Liver (tissue), 9 donors: Measurements from ENCODE around the gene LTV1. TPM values are rescaled to one million over a fixed set of nuclear protein-coding genes. Genes with fewer than 3 reads are reported as not detected.

Experiments used
- DNase-seq: peaks from one replicate; pipeline ENCODE4 v3.0.0-alpha.2; 2017; ENCODE audit warnings: low spot score
- H3K27ac ChIP-seq, 2 donors: one replicate each; pipeline ENCODE4 v1.7.0; 2013; ENCODE audit warnings: inconsistent platforms in 2 of 2, low read length in 2 of 2, control low read depth in 1 of 2, low read depth in 1 of 2, mild to moderate bottlenecking in 1 of 2
- H3K27me3 ChIP-seq, 4 donors: one replicate each; pipeline versions ENCODE4 v1.6.1 to v1.7.0; 2013; ENCODE audit warnings: low read length in 3 of 4, inconsistent platforms in 1 of 4, mild to moderate bottlenecking in 1 of 4, moderate library complexity in 1 of 4; ENCODE audit not compliant: control insufficient read depth in 4 of 4, insufficient read depth in 4 of 4
- H3K36me3 ChIP-seq, 4 donors: one replicate each; pipeline versions ENCODE4 v1.6.1 to v1.7.0; 2013; ENCODE audit warnings: low read length in 3 of 4, mild to moderate bottlenecking in 3 of 4, low read depth in 1 of 4, moderate library complexity in 1 of 4; ENCODE audit not compliant: control insufficient read depth in 4 of 4, insufficient read depth in 3 of 4
- H3K4me1 ChIP-seq, 4 donors: one replicate each; pipeline versions ENCODE4 v1.6.1 to v1.7.0; 2013; ENCODE audit warnings: low read length in 3 of 4, mild to moderate bottlenecking in 3 of 4, moderate library complexity in 1 of 4; ENCODE audit not compliant: control insufficient read depth in 4 of 4, insufficient read depth in 4 of 4
- H3K4me3 ChIP-seq, 3 donors: one replicate each; pipeline versions ENCODE4 v1.6.1 to v1.7.0; 2013; ENCODE audit warnings: low read length in 3 of 3, control low read depth in 1 of 3, low read depth in 1 of 3, mild to moderate bottlenecking in 1 of 3
- H3K9ac ChIP-seq, 2 donors: one replicate each; pipeline ENCODE4 v1.7.0; 2013; ENCODE audit warnings: low read length in 2 of 2, mild to moderate bottlenecking in 2 of 2, moderate library complexity in 2 of 2, control low read depth in 1 of 2, low read depth in 1 of 2
- H3K9me3 ChIP-seq, 4 donors: one replicate each; pipeline versions ENCODE4 v1.6.1 to v1.7.0; 2013; ENCODE audit warnings: low read length in 3 of 4; ENCODE audit not compliant: control insufficient read depth in 4 of 4
- EGR1 ChIP-seq, 2 donors: IDR thresholded peaks; 2 replicates each; pipeline ENCODE4 v1.6.1; 2016 to 2018; ENCODE audit warnings: antibody characterized with exemption in 2 of 2, low read depth in 2 of 2
- GABPA ChIP-seq, 2 donors: IDR thresholded peaks in 1 of 2; conservative IDR thresholded peaks in 1 of 2; 2 replicates each; pipeline ENCODE4 v1.6.1; 2016; ENCODE audit warnings: antibody characterized with exemption in 2 of 2, mild to moderate bottlenecking in 1 of 2, moderate library complexity in 1 of 2
- HNF4A ChIP-seq, 2 donors: conservative IDR thresholded peaks; 2 replicates each; pipeline ENCODE4 v1.6.1; 2016; ENCODE audit warnings: antibody characterized with exemption in 2 of 2, mild to moderate bottlenecking in 2 of 2
- HNF4G ChIP-seq: IDR thresholded peaks from 2 replicates; pipeline ENCODE4 v1.6.1; 2016; ENCODE audit warnings: antibody characterized with exemption
- JUND ChIP-seq, 2 donors: IDR thresholded peaks; 2 replicates each; pipeline ENCODE4 v1.6.1; 2016; ENCODE audit warnings: antibody characterized with exemption in 2 of 2
- NR2F2 ChIP-seq: IDR thresholded peaks from 2 replicates; pipeline ENCODE4 v1.6.1; 2016; ENCODE audit warnings: antibody characterized with exemption
- TAF1 ChIP-seq: conservative IDR thresholded peaks from 2 replicates; pipeline ENCODE4 v1.6.1; 2016; ENCODE audit warnings: antibody characterized with exemption, mild to moderate bottlenecking
- YY1 ChIP-seq: IDR thresholded peaks from 2 replicates; pipeline ENCODE4 v1.6.1; 2016; ENCODE audit warnings: antibody characterized with exemption, mild to moderate bottlenecking
- WGBS: extraction: QIAGEN DNeasy Blood & Tissue Kit; methylation state at CpG from one replicate; pipeline ENCODE4 v1.1.7; 2013; 5-methylcytosine and 5-hydroxymethylcytosine counted together
- polyA plus RNA-seq, 2 donors: library from polyadenylated mRNA; stranded (reverse) in 1 of 2; unstranded in 1 of 2; fragments of 200-250 nt in 1 of 2; fragments of >200 nt in 1 of 2; fragmentation: Nextera tagmentation in 1 of 2; extraction: Ambion mirVana in 1 of 2; gene quantifications; one replicate each; pipeline versions ENCODE4 v1.2.1 to v1.2.3, GENCODE V29; 2013 to 2015
- total RNA-seq, 2 donors: library from RNA; depleted of rRNA; stranded (reverse); fragments of >200 nt; gene quantifications; one replicate each; pipeline ENCODE4 v1.2.3, GENCODE V29; 2014
- TF ChIP-seq, protein P1 (sequence below): IDR thresholded peaks from 2 replicates; pipeline ENCODE4 v1.6.1; 2016; ENCODE audit warnings: antibody characterized with exemption, mild to moderate bottlenecking
- TF ChIP-seq, protein P2 (sequence below): IDR thresholded peaks from 2 replicates; pipeline ENCODE4 v1.6.1; 2016; ENCODE audit warnings: antibody characterized with exemption
- donor health status: healthy.
- donor health status: healthy.
- donor health status: healthy.
- donor health status: healthy.
- donor health status: healthy.

The LTV1 gene
- total and polyA plus RNA-seq, 4 donors: 8.7 to 14.5 (median 13.1) TPM

DNA sequence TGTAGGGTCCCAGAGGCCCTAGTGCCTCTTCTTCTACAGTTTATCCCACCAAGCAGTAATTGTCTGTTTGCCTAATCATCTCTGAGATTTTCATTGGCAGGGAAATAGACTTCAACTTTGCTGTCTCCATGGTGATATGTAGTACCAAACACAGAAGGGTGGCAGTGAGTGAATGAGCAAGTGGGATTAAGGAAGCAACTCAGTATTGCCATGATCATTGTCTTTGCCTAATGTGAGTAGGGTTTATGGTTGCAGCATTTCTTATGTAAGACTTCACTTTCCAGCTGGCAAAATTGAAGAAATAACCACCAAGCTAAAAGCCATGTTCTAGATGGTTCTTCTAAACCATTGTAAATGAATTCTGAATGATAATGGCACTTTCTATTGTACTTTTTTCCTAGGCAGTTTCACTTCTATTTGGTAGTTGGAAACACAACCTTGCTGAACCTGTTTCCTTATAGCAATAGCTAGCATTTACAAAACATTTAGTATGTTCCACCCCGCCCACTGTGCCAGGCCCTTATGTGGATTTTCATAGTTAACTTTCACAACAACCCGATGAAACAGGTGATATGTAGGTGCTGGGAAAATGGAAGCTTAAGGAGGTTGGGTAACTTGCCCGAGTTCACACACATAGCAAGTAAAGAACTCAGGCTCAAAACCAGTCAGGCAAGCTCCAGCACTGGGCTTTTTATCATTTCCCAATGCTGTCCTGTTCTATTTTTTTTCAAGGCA is 53.2 kb downstream of the LTV1 start:
- DNase-seq: no peak
- H3K36me3 ChIP-seq: no peaks in the 10 kb centered on the region
- no peaks in the 10 kb centered on the region for H3K4me1 ChIP-seq
- no peaks in the 10 kb centered on the region for H3K9me3 ChIP-seq
- H3K4me3 ChIP-seq: no peak overlapping the region
- no peak overlapping the region for H3K9ac ChIP-seq
- H3K27ac ChIP-seq: no peak overlapping the region
- WGBS: 83% methylated on average over 3 of the region's 3 CpGs
- H3K27me3 ChIP-seq: no peaks in the 10 kb centered on the region
- TF ChIP-seq, protein P1, sequence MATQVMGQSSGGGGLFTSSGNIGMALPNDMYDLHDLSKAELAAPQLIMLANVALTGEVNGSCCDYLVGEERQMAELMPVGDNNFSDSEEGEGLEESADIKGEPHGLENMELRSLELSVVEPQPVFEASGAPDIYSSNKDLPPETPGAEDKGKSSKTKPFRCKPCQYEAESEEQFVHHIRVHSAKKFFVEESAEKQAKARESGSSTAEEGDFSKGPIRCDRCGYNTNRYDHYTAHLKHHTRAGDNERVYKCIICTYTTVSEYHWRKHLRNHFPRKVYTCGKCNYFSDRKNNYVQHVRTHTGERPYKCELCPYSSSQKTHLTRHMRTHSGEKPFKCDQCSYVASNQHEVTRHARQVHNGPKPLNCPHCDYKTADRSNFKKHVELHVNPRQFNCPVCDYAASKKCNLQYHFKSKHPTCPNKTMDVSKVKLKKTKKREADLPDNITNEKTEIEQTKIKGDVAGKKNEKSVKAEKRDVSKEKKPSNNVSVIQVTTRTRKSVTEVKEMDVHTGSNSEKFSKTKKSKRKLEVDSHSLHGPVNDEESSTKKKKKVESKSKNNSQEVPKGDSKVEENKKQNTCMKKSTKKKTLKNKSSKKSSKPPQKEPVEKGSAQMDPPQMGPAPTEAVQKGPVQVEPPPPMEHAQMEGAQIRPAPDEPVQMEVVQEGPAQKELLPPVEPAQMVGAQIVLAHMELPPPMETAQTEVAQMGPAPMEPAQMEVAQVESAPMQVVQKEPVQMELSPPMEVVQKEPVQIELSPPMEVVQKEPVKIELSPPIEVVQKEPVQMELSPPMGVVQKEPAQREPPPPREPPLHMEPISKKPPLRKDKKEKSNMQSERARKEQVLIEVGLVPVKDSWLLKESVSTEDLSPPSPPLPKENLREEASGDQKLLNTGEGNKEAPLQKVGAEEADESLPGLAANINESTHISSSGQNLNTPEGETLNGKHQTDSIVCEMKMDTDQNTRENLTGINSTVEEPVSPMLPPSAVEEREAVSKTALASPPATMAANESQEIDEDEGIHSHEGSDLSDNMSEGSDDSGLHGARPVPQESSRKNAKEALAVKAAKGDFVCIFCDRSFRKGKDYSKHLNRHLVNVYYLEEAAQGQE: no peak
- TF ChIP-seq, protein P2, sequence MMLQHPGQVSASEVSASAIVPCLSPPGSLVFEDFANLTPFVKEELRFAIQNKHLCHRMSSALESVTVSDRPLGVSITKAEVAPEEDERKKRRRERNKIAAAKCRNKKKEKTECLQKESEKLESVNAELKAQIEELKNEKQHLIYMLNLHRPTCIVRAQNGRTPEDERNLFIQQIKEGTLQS: no peak
- TF ChIP-seq EGR1 (IDR thresholded peaks at IDR 0.05; ENCODE audit: low read depth in 2 of 2): no peak
- TF ChIP-seq TAF1: no peak
- TF ChIP-seq HNF4G: no peak
- no peak for TF ChIP-seq NR2F2
- no peak for TF ChIP-seq YY1
- no peak for TF ChIP-seq GABPA (IDR thresholded peaks at IDR 0.05 in 1 of 2, conservative IDR thresholded peaks at IDR 0.05 in 1 of 2)

DNA sequence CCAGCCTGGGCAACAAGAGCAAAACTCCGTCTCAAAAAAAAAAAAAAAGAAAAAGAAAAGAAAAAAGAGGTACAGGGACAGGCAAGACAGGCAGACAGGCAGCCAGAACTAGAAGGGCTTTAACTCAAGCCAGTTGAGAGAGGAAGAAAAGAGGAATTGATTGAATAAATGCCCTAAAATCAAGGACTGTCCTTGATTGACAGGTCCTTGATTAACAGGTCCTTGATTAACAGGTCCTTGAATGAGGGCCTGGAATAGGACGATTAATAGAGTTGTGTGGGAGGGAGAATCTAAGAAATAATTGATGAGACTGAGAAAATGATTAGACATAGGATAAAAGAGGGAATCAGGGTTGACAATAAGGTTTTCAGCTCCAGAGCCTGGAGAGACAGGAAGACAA is 57.2 kb downstream of the LTV1 start:
- Histone ChIP-seq H3K9me3 (no peaks in the 10 kb centered on the region), H3K27me3 (no peaks in the 10 kb centered on the region), H3K27ac (no peak overlapping the region), H3K9ac (no peak overlapping the region), H3K4me3 (no peak overlapping the region), H3K4me1 (no peaks in the 10 kb centered on the region), H3K36me3 (no peaks in the 10 kb centered on the region)
- 88% methylated on average over 2 of the region's 2 CpGs for WGBS
- TF ChIP-seq TAF1 (no peak), HNF4A (conservative IDR thresholded peaks at IDR 0.05) (no peak), JUND (IDR thresholded peaks at IDR 0.05) (no peak), EGR1 (IDR thresholded peaks at IDR 0.05; ENCODE audit: low read depth in 2 of 2) (no peak)
- TF ChIP-seq, protein P1: no peak
- no peak for DNase-seq
